Keratinocyte (primary cell): Measurements from ENCODE around the gene SFMBT1.

Experiments used
- EZH2 ChIP-seq: IDR thresholded peaks from one replicate; pipeline ENCODE4 v1.6.1; 2012; ENCODE audit warnings: inconsistent platforms, mild to moderate bottlenecking, low read length, moderate library complexity
- TF ChIP-seq, protein P1 (sequence below), 3 experiments: IDR thresholded peaks in 1 of 3; conservative IDR thresholded peaks in 1 of 3; optimal IDR thresholded peaks in 1 of 3; 2 replicates in 2 of 3; 3 replicates in 1 of 3; pipeline versions ENCODE3 to v1.5.1; 2011; ENCODE audit warnings: low read length in 3 of 3, mild to moderate bottlenecking in 3 of 3, moderate library complexity in 2 of 3, control low read depth in 1 of 3, inconsistent platforms in 1 of 3; ENCODE audit not compliant: insufficient read depth in 2 of 3; ENCODE audit errors: extremely low read depth in 1 of 3

- TF ChIP-seq, protein P1, sequence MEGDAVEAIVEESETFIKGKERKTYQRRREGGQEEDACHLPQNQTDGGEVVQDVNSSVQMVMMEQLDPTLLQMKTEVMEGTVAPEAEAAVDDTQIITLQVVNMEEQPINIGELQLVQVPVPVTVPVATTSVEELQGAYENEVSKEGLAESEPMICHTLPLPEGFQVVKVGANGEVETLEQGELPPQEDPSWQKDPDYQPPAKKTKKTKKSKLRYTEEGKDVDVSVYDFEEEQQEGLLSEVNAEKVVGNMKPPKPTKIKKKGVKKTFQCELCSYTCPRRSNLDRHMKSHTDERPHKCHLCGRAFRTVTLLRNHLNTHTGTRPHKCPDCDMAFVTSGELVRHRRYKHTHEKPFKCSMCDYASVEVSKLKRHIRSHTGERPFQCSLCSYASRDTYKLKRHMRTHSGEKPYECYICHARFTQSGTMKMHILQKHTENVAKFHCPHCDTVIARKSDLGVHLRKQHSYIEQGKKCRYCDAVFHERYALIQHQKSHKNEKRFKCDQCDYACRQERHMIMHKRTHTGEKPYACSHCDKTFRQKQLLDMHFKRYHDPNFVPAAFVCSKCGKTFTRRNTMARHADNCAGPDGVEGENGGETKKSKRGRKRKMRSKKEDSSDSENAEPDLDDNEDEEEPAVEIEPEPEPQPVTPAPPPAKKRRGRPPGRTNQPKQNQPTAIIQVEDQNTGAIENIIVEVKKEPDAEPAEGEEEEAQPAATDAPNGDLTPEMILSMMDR (optimal IDR thresholded peaks at IDR 0.05 in 1 of 3, IDR thresholded peaks at IDR 0.05 in 1 of 3, conservative IDR thresholded peaks at IDR 0.05 in 1 of 3; ENCODE audit: extremely low read depth in 1 of 3, insufficient read depth in 2 of 3, low read length in 3 of 3) = no peak
- no peak for TF ChIP-seq EZH2
Observed at GRCh38 chr3:52896613-52897012, 149.3 kb downstream of the SFMBT1 start.
